GM18517 (cell line): Measurements from ENCODE around the gene BMPR2.
"Not testable (repeated sequence)": the region's sequence is repeated elsewhere in the genome, so short reads cannot be mapped to it uniquely, and the experiment has no call there.

Experiments
- ATAC-seq: cut with Tn5 transposase; IDR thresholded peaks from one replicate; pipeline ENCODE4 v1.9.1; 2021; ENCODE audit warnings: mild to moderate bottlenecking, moderate library complexity; ENCODE audit not compliant: unreplicated experiment

Gene BMPR2

GRCh38 chr2:202444000-202444399, 67.9 kb downstream of the BMPR2 start:
- no peak for ATAC-seq

GRCh38 chr2:202449344-202449743, 73.2 kb downstream of the BMPR2 start:
- ATAC-seq = no peak

GRCh38 chr2:202450785-202451184, 74.7 kb downstream of the BMPR2 start:
- no peak for ATAC-seq

GRCh38 chr2:202452744-202453143, 76.6 kb downstream of the BMPR2 start:
- no peak for ATAC-seq

- no peak for ATAC-seq
Measured at GRCh38 chr2:202454536-202454935, 78.4 kb downstream of the BMPR2 start.

GRCh38 chr2:202455114-202455513, 79.0 kb downstream of the BMPR2 start:
- no peak for ATAC-seq

GRCh38 chr2:202460119-202460518, 84.0 kb downstream of the BMPR2 start:
- no peak for ATAC-seq

GRCh38 chr2:202479090-202479489, 103.0 kb downstream of the BMPR2 start:
- ATAC-seq = no peak

GRCh38 chr2:202479610-202480009, 103.5 kb downstream of the BMPR2 start:
- no peak for ATAC-seq

GRCh38 chr2:202486351-202486750, 110.2 kb downstream of the BMPR2 start:
- ATAC-seq = no peak

- no peak for ATAC-seq
Measured at GRCh38 chr2:202488671-202489070, 112.5 kb downstream of the BMPR2 start.

GRCh38 chr2:202490479-202490878, 114.4 kb downstream of the BMPR2 start:
- no peak for ATAC-seq

GRCh38 chr2:202491514-202491913, 115.4 kb downstream of the BMPR2 start:
- no peak for ATAC-seq

GRCh38 chr2:202494300-202495229, 118.4 kb downstream of the BMPR2 start:
- no peak for ATAC-seq

- ATAC-seq = no peak
Measured at GRCh38 chr2:202495230-202495604, 119.1 kb downstream of the BMPR2 start.

- ATAC-seq = not testable (repeated sequence)
Measured at GRCh38 chr2:202496835-202497472, 120.8 kb downstream of the BMPR2 start.

- ATAC-seq = not testable (repeated sequence)
Measured at GRCh38 chr2:202497473-202497866, 121.3 kb downstream of the BMPR2 start.

GRCh38 chr2:202499841-202500240, 123.7 kb downstream of the BMPR2 start:
- ATAC-seq = not testable (repeated sequence)

- ATAC-seq = not testable (repeated sequence)
Measured at GRCh38 chr2:202503276-202503675, 127.1 kb downstream of the BMPR2 start.

GRCh38 chr2:202508686-202509085, 132.6 kb downstream of the BMPR2 start:
- ATAC-seq = no peak

GRCh38 chr2:202510911-202511310, 134.8 kb downstream of the BMPR2 start:
- ATAC-seq = no peak

- no peak for ATAC-seq
Measured at GRCh38 chr2:202512176-202512575, 136.0 kb downstream of the BMPR2 start.
